K562 (cell line): ENCODE measurements around the gene ATPAF2. TPM values are rescaled to one million over a fixed set of nuclear protein-coding genes. Genes with fewer than 3 reads are reported as not detected.

Experiments
- ATAC-seq: fragments of 200-7000 bp; cut with Tn5 transposase; 3 replicates; pipeline ENCODE4 v1.9.1; 2020; ENCODE audit warnings: moderate library complexity
- BruUV-seq: library from RNA; stranded (reverse); fragments of 400-500 nt; replicated peaks from 2 replicates; lab custom pipeline; 2021; lab: Mats Ljungman, UMichigan
- CTCF ChIA-PET: fragments of 300-600 bp; formaldehyde crosslinking; extraction: SDS; loops from one replicate; lab custom pipeline; 2021; ENCODE audit warnings: low intra/inter-chr PET ratio; lab: Yijun Ruan, JAX
- POLR2A ChIA-PET: fragments of 300-600, 350-650 bp; sonication (Branson Sonifier 250); formaldehyde crosslinking; extraction: SDS; loops from one replicate; lab custom pipeline; 2021; ENCODE audit warnings: antibody characterized with exemption, inconsistent platforms; lab: Yijun Ruan, JAX
- DNase-seq, 4 experiments: peaks; one replicate each; pipeline versions ENCODE4 v3.0.0 to v3.0.0-alpha.2; 2011 to 2018; ENCODE audit warnings: low spot score in 3 of 4, mixed read lengths in 3 of 4; ENCODE audit errors: extremely low read depth in 1 of 4
- FAIRE-seq: peaks from 2 replicates; lab custom pipeline; 2011; peaks lifted over from hg19 to GRCh38; lab: Jason Lieb, UNC
- H2AFZ ChIP-seq: 2 replicates; pipeline ENCODE4 v1.6.0; 2011; ENCODE audit warnings: low read depth, low read length, control low read depth, inconsistent platforms
- H3K27ac ChIP-seq: fragments of 200-600 bp; 3 replicates; pipeline ENCODE4 v1.8.0; 2011; ENCODE audit warnings: low read depth, mild to moderate bottlenecking, control low read depth, inconsistent platforms, low read length, moderate library complexity, mixed read lengths; ENCODE audit errors: extremely low read depth
- H3K27me3 ChIP-seq, 2 experiments: fragments of 300-600 bp in 1 of 2; 2 replicates in 1 of 2; 3 replicates in 1 of 2; pipeline versions ENCODE4 v1.6.0 to v1.8.0; 2011; ENCODE audit warnings: inconsistent platforms in 2 of 2, low read length in 2 of 2, mild to moderate bottlenecking in 1 of 2, mixed read lengths in 1 of 2, moderate library complexity in 1 of 2; ENCODE audit not compliant: control insufficient read depth in 2 of 2, insufficient read depth in 2 of 2
- H3K36me3 ChIP-seq: fragments of 300-600 bp; 3 replicates; pipeline ENCODE4 v1.8.0; 2011; ENCODE audit warnings: mild to moderate bottlenecking, low read length, inconsistent platforms; ENCODE audit not compliant: control insufficient read depth, insufficient read depth
- H3K4me1 ChIP-seq, 2 experiments: fragments of 200-600 bp in 1 of 2; replicated peaks in 1 of 2; 2 replicates in 1 of 2; 3 replicates in 1 of 2; pipeline versions ENCODE4 v1.5.1 to v1.8.0; 2011; ENCODE audit warnings: inconsistent platforms in 2 of 2, low read length in 2 of 2, mild to moderate bottlenecking in 1 of 2, mixed read lengths in 1 of 2, moderate library complexity in 1 of 2; ENCODE audit not compliant: control insufficient read depth in 2 of 2, insufficient read depth in 2 of 2
- H3K4me2 ChIP-seq: 2 replicates; pipeline ENCODE4 v1.6.1; 2011; ENCODE audit warnings: low read length, control low read depth, inconsistent platforms, mixed read lengths; ENCODE audit not compliant: insufficient read depth
- H3K4me3 ChIP-seq: fragments of 200-600 bp; sonication (generic), shearing (Covaris generic); 2 replicates; pipeline ENCODE4 v1.5.1; 2016; ENCODE audit warnings: control low read depth, inconsistent platforms
- H3K79me2 ChIP-seq: fragments of 200-600 bp; 3 replicates; pipeline ENCODE4 v1.8.0; 2011; ENCODE audit warnings: low read length, inconsistent platforms; ENCODE audit not compliant: control insufficient read depth, insufficient read depth
- H3K9ac ChIP-seq, 2 experiments: 2 replicates each; pipeline versions ENCODE4 v1.6.0 to v1.6.1; 2011; ENCODE audit warnings: low read depth in 2 of 2, low read length in 2 of 2, control low read depth in 1 of 2, inconsistent platforms in 1 of 2, mild to moderate bottlenecking in 1 of 2, mixed read lengths in 1 of 2; ENCODE audit not compliant: insufficient read depth in 1 of 2
- H3K9me1 ChIP-seq: one replicate; pipeline ENCODE4 v1.6.0; 2011; ENCODE audit warnings: inconsistent platforms, mild to moderate bottlenecking, low read length, moderate library complexity; ENCODE audit not compliant: control insufficient read depth, insufficient read depth
- H3K9me3 ChIP-seq: replicated peaks from 2 replicates; pipeline ENCODE4 v1.5.1; 2011; ENCODE audit warnings: low read depth, low read length, inconsistent platforms; ENCODE audit not compliant: control insufficient read depth, insufficient read depth
- H4K20me1 ChIP-seq: replicated peaks from 2 replicates; pipeline ENCODE4 v1.6.1; 2011; ENCODE audit warnings: low read length, inconsistent platforms, mixed read lengths; ENCODE audit not compliant: control insufficient read depth, insufficient read depth
- E2F5 ChIP-seq: sonication (generic); formaldehyde crosslinking; IDR thresholded peaks from 2 replicates; pipeline ENCODE4 v1.8.0; 2022; ENCODE audit warnings: mild to moderate bottlenecking, missing genetic modification reagents
- HMG20A ChIP-seq: fragments of 450-650 bp; formaldehyde crosslinking; conservative IDR thresholded peaks from 2 replicates; pipeline ENCODE4 v1.4.0; 2020; ENCODE audit warnings: mild to moderate bottlenecking, mixed read lengths
- JUND ChIP-seq, 2 experiments: IDR thresholded peaks; 2 replicates in 1 of 2; 3 replicates in 1 of 2; pipeline ENCODE4 v1.6.1; 2011; ENCODE audit warnings: borderline replicate concordance in 2 of 2, low read depth in 2 of 2, low read length in 2 of 2, improper control_type of control experiment in 1 of 2, missing biosample characterization in 1 of 2, missing genetic modification characterization in 1 of 2, missing genetic modification reagents in 1 of 2
- KLF10 ChIP-seq: fragments of 250-450 bp; sonication (Bioruptor Pico); IDR thresholded peaks from 2 replicates; pipeline ENCODE4 v1.6.1; 2021; ENCODE audit warnings: matching md5 sums
- LARP7 ChIP-seq: fragments of 450-650 bp; IDR thresholded peaks from 2 replicates; pipeline ENCODE4 v1.6.1; 2016
- MAFK ChIP-seq: IDR thresholded peaks from 2 replicates; pipeline ENCODE4 v1.6.1; 2011; ENCODE audit warnings: low read length, improper control_type of control experiment
- MTA1 ChIP-seq: fragments of 450-650 bp; IDR thresholded peaks from 2 replicates; pipeline ENCODE4 v1.6.1; 2017; ENCODE audit warnings: borderline replicate concordance
- NR0B1 ChIP-seq: fragments of 450-650 bp; IDR thresholded peaks from one replicate; pipeline ENCODE4 v1.6.1; 2018; ENCODE audit warnings: mild to moderate bottlenecking, moderate library complexity; ENCODE audit not compliant: partially characterized antibody
- NR2C1 ChIP-seq, 2 experiments: fragments of 450-650 bp; IDR thresholded peaks; 2 replicates each; pipeline ENCODE4 v1.6.1; 2017; ENCODE audit warnings: mild to moderate bottlenecking in 2 of 2, antibody characterized with exemption in 1 of 2, inconsistent platforms in 1 of 2, missing compliant biosample characterization in 1 of 2, missing genetic modification characterization in 1 of 2
- PHF20 ChIP-seq: fragments of 450-650 bp; IDR thresholded peaks from 2 replicates; pipeline ENCODE4 v1.6.1; 2018; ENCODE audit not compliant: partially characterized antibody
- SMARCA5 ChIP-seq: fragments of 450-650 bp; IDR thresholded peaks from 2 replicates; pipeline ENCODE4 v1.6.1; 2016
- ZNF197 ChIP-seq: fragments of 200-800 bp; sonication (Bioruptor generic); IDR thresholded peaks from 2 replicates; pipeline ENCODE4 v1.6.1; 2016; ENCODE audit warnings: low read depth, missing genetic modification characterization, missing compliant biosample characterization
- WGBS: fragments of 100-300 bp; shearing (Covaris generic); methylation state at CpG from one replicate; pipeline ENCODE4 v1.1.6; 2016; ENCODE audit warnings: low coverage, mixed read lengths; ENCODE audit not compliant: insufficient coverage; ENCODE audit errors: missing lambda C conversion rate; 5-methylcytosine and 5-hydroxymethylcytosine counted together
- in situ Hi-C: fragments of 300-500 bp; cut with MboI; formaldehyde crosslinking; loops from 4 replicates; pipeline ENCODE4 v1.15.0; 2018; ENCODE audit warnings: inconsistent platforms, mixed read lengths
- intact Hi-C: fragments of 100-400 bp; cut with micrococcal nuclease; formaldehyde crosslinking; loops from 2 replicates; pipeline ENCODE4 v1.14.2; 2022
- polyA plus RNA-seq, 8 experiments: library from polyadenylated mRNA; depleted of rRNA in 4 of 8; stranded (reverse) in 5 of 8; unstranded in 3 of 8; fragments of >200 nt; fragmentation: Nextera tagmentation in 2 of 8; fragmentation: Illumina TruSeq in 1 of 8; extraction: Ambion mirVana in 2 of 8; extraction: Trizol in 1 of 8; gene quantifications; 2 replicates each; pipeline versions ENCODE4 v1.2.1 to v1.2.3, GENCODE V29; 2011 to 2014; ENCODE audit warnings: inconsistent platforms in 1 of 8, missing spikeins in 1 of 8
- total RNA-seq, 7 experiments: library from RNA; depleted of rRNA in 6 of 7; stranded (reverse); fragments of >200 nt in 6 of 7; fragmentation: Illumina TruSeq in 2 of 7; extraction: Trizol in 2 of 7; gene quantifications; 2 replicates each; pipeline versions ENCODE4 v1.2.1 to v1.2.3, GENCODE V29; 2011 to 2021; ENCODE audit warnings: low replicate concordance in 1 of 7
- TF ChIP-seq, protein P1 (sequence below): fragments of 250-450 bp; sonication (Bioruptor Pico); IDR thresholded peaks from 2 replicates; pipeline ENCODE4 v1.4.0; 2020; ENCODE audit warnings: mild to moderate bottlenecking
- TF ChIP-seq, protein P2 (sequence below): sonication (generic); formaldehyde crosslinking; IDR thresholded peaks from 2 replicates; pipeline ENCODE4 v1.8.0; 2022; ENCODE audit warnings: missing genetic modification reagents, mild to moderate bottlenecking, moderate library complexity, borderline replicate concordance
- TF ChIP-seq, protein P3 (sequence below): fragments of 450-650 bp; conservative IDR thresholded peaks from 2 replicates; pipeline ENCODE4 v1.6.1; 2016; ENCODE audit warnings: missing genetic modification characterization, low read depth, mild to moderate bottlenecking, missing compliant biosample characterization, moderate library complexity

The ATPAF2 gene
- total and polyA plus RNA-seq, 9 of the 15 experiments (the other 6 are each of a cell fraction or from before 2014, with no cell fraction given), result 2.1 to 19.2 (median 11.3) TPM

GRCh38 chr17:17982801-17983200, 56.2 kb downstream of the ATPAF2 start (continued):
- TF ChIP-seq NR2C1 (IDR thresholded peaks at IDR 0.05) (no peak), NR2C1 (tag; IDR thresholded peaks at IDR 0.05) (no peak), MAFK (no peak), KLF10 (no peak), HMG20A (CRISPR knock-in tag) (no peak), E2F5 (CRISPR knock-in tag) (no peak), JUND (IDR thresholded peaks at IDR 0.05; ENCODE audit: borderline replicate concordance, low read depth, low read length) (no peak), JUND (tag; IDR thresholded peaks at IDR 0.05; ENCODE audit: borderline replicate concordance, low read depth, low read length) (no peak)
- TF ChIP-seq, protein P1, sequence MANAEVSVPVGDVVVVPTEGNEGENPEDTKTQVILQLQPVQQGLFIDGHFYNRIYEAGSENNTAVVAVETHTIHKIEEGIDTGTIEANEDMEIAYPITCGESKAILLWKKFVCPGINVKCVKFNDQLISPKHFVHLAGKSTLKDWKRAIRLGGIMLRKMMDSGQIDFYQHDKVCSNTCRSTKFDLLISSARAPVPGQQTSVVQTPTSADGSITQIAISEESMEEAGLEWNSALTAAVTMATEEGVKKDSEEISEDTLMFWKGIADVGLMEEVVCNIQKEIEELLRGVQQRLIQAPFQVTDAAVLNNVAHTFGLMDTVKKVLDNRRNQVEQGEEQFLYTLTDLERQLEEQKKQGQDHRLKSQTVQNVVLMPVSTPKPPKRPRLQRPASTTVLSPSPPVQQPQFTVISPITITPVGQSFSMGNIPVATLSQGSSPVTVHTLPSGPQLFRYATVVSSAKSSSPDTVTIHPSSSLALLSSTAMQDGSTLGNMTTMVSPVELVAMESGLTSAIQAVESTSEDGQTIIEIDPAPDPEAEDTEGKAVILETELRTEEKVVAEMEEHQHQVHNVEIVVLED, result no peak

DNA sequence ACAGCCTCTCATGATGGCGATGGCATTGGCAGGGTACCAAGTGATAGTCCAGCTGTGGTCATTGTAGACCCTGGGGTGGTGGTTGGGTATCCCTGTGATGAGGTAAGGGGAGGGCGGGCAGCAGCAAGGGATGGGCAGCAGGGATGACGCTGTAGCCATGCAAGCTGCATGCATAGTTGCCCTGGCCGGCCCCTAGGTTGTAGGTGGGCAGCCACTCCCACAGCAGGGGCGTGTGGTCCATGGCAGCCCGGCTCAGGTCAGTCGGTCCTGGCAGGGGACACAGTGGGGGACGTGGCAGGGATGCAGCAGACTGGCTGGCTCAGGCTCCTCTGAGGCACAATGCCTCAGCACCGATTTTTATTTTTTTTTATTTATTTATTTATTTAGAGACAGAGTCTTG, 57.6 kb downstream of the ATPAF2 start:
- no peaks in the 10 kb centered on the region for H3K9me3 ChIP-seq
- DNase-seq (no peak), FAIRE-seq (no peak), ATAC-seq (no peak)
- H4K20me1 ChIP-seq, result no peaks in the 10 kb centered on the region
- H3K36me3 ChIP-seq, result no peaks in the 10 kb centered on the region
- H3K4me2 ChIP-seq, result no peak overlapping the region
- no peak overlapping the region for H3K4me3 ChIP-seq
- BruUV-seq, result no TSS peak
- POLR2A ChIA-PET, result interaction anchor here (0.6 kb wide), 1 partner anchor 20 kb away, joined by 3 read pairs; no protein-coding TSS in a partner anchor
- no peaks in the 10 kb centered on the region for H3K9me1 ChIP-seq
- in situ Hi-C loops (no loop called here), intact Hi-C loops (no loop called here)
- CTCF ChIA-PET, result no interaction called here
- H2AFZ ChIP-seq, result no peak overlapping the region
- no peak overlapping the region for H3K9ac ChIP-seq
- H3K27ac ChIP-seq, result no peak overlapping the region
- WGBS, result 13% methylated on average over 5 of the region's 9 CpGs
- H3K4me1 ChIP-seq, result peaks cover 0 to 4% of the 10 kb centered on the region in 2 experiments; a peak in 3 of 5 replicates
- H3K27me3 ChIP-seq, result 0 out of 5 replicates have a peak, but pooled peaks cover 0 to 3% of the 10 kb centered on the region in 2 experiments
- H3K79me2 ChIP-seq, result no peaks in the 10 kb centered on the region
- TF ChIP-seq, protein P2, sequence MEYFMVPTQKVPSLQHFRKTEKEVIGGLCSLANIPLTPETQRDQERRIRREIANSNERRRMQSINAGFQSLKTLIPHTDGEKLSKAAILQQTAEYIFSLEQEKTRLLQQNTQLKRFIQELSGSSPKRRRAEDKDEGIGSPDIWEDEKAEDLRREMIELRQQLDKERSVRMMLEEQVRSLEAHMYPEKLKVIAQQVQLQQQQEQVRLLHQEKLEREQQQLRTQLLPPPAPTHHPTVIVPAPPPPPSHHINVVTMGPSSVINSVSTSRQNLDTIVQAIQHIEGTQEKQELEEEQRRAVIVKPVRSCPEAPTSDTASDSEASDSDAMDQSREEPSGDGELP, result no peak
- TF ChIP-seq LARP7 (no peak), PHF20 (no peak), SMARCA5 (no peak), MTA1 (no peak), ZNF197 (CRISPR knock-in tag) (no peak), NR0B1 (no peak)
- TF ChIP-seq, protein P3, sequence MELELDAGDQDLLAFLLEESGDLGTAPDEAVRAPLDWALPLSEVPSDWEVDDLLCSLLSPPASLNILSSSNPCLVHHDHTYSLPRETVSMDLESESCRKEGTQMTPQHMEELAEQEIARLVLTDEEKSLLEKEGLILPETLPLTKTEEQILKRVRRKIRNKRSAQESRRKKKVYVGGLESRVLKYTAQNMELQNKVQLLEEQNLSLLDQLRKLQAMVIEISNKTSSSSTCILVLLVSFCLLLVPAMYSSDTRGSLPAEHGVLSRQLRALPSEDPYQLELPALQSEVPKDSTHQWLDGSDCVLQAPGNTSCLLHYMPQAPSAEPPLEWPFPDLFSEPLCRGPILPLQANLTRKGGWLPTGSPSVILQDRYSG (tag), result no peak
